CD4-positive, alpha-beta T cell (primary cell): ENCODE data around the gene OMA1. TPM values are rescaled to one million over a fixed set of nuclear protein-coding genes. Genes with fewer than 3 reads are reported as not detected.
"Not testable (repeated sequence)": the region's sequence is repeated elsewhere in the genome, so short reads cannot be mapped to it uniquely, and the experiment has no call there.

Source experiments
- ATAC-seq: fragments of 200-7000 bp; cut with Tn5 transposase; one replicate; pipeline ENCODE4 v1.10.0; 2022; ENCODE audit warnings: mild to moderate bottlenecking; ENCODE audit not compliant: poor library complexity
- CTCF ChIA-PET: fragments of 350-600 bp; sonication (Branson Sonifier 250); formaldehyde crosslinking; loops from one replicate; lab custom pipeline; 2021; ENCODE audit warnings: antibody characterized with exemption, inconsistent platforms; lab: Charles Lee
- POLR2A ChIA-PET: fragments of 350-600 bp; sonication (Branson Sonifier 250); formaldehyde crosslinking; loops from one replicate; lab custom pipeline; 2021; ENCODE audit warnings: antibody characterized with exemption, inconsistent platforms; lab: Charles Lee
- DNase-seq, 14 experiments: peaks; one replicate each; pipeline ENCODE4 v3.0.0-alpha.2; 2013 to 2020; ENCODE audit warnings: mixed read lengths in 2 of 14
- H3K27ac ChIP-seq, 2 donors: one replicate each; pipeline versions ENCODE4 v1.5.1 to v1.7.0; 2013; ENCODE audit warnings: low read length in 2 of 2, low read depth in 1 of 2, mild to moderate bottlenecking in 1 of 2
- H3K27me3 ChIP-seq, 2 experiments: 1 replicate in 1 of 2; 2 replicates in 1 of 2; pipeline versions ENCODE4 v1.6.1 to v1.7.0; 2013; ENCODE audit warnings: low read length in 2 of 2, control low read depth in 1 of 2, mild to moderate bottlenecking in 1 of 2, moderate library complexity in 1 of 2; ENCODE audit not compliant: insufficient read depth in 2 of 2, control insufficient read depth in 1 of 2
- H3K36me3 ChIP-seq: one replicate; pipeline ENCODE4 v1.6.1; 2013; ENCODE audit warnings: low read length, control low read depth; ENCODE audit not compliant: insufficient read depth
- H3K4me1 ChIP-seq: one replicate; pipeline ENCODE4 v1.6.1; 2013; ENCODE audit warnings: low read length, control low read depth; ENCODE audit not compliant: insufficient read depth
- H3K4me3 ChIP-seq: one replicate; pipeline ENCODE4 v1.5.1; 2013; ENCODE audit warnings: mild to moderate bottlenecking, low read length, moderate library complexity
- H3K9me3 ChIP-seq, 2 experiments: 1 replicate in 1 of 2; 2 replicates in 1 of 2; pipeline versions ENCODE4 v1.6.1 to v1.7.0; 2013; ENCODE audit warnings: low read length in 2 of 2, mild to moderate bottlenecking in 2 of 2, control low read depth in 1 of 2, moderate library complexity in 1 of 2; ENCODE audit not compliant: control insufficient read depth in 1 of 2, insufficient read depth in 1 of 2
- H3K27ac Mint-ChIP-seq: one replicate; pipeline ENCODE4 v1.8.0; 2020; ENCODE audit warnings: mixed read lengths
- H3K27me3 Mint-ChIP-seq: one replicate; pipeline ENCODE4 v1.8.0; 2021; ENCODE audit warnings: mixed read lengths
- H3K36me3 Mint-ChIP-seq: one replicate; pipeline ENCODE4 v1.8.0; 2021; ENCODE audit warnings: low read depth, mixed read lengths
- H3K4me1 Mint-ChIP-seq: one replicate; pipeline ENCODE4 v1.8.0; 2021; ENCODE audit warnings: low read depth, mixed read lengths
- H3K4me3 Mint-ChIP-seq: one replicate; pipeline ENCODE4 v1.8.0; 2020; ENCODE audit warnings: mild to moderate bottlenecking, mixed read lengths
- H3K9me3 Mint-ChIP-seq: one replicate; pipeline ENCODE4 v1.8.0; 2020; ENCODE audit warnings: mixed read lengths
- intact Hi-C, 2 experiments: fragments of 100-400 bp; cut with DNase I in 1 of 2; cut with micrococcal nuclease in 1 of 2; formaldehyde crosslinking; loops; one replicate each; pipeline versions ENCODE4 v1.15.1 to v1.9.0; 2023 to 2025; cut with DNase I, micrococcal nuclease
- total RNA-seq, 174 experiments: library from RNA in 2 of 174; stranded (reverse) in 2 of 174; gene quantifications; one replicate each; pipeline ENCODE4 v1.2.3 and lab custom pipeline; 2021 to 2026
- TF ChIP-seq, protein P1 (sequence below): fragments of 200-600 bp; IDR thresholded peaks from one replicate; pipeline ENCODE4 v1.8.0; 2022; ENCODE audit warnings: antibody characterized with exemption, mild to moderate bottlenecking

OMA1 gene
- total RNA-seq, 2 experiments from 2014 or later: 23.7 to 27.7 TPM

DNA sequence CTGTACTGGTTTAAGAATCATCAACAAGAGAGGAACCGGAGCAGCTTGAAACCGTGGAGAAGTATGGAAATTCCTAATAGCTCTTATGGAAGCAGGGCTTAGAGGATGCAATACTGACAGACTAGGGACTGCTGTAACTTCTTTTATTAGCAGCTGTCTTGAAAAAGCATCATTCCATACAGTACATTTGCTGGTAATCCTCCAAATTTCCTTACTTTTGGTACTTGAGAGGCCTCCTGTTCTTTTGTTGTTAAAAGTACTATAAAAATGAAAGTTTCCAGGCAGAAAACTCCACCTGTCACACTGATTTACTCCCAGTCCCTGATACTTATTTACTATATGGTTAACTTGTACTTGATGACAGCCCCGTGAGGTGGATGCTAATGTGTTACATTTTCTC is 7.7 kb downstream of the OMA1 start:
- DNase-seq (no peak), ATAC-seq (no peak)
- Histone ChIP-seq H3K4me1 (no peaks in the 10 kb centered on the region), H3K27ac (no peak overlapping the region), H3K27me3 (no peaks in the 10 kb centered on the region), H3K9me3 (no peaks in the 10 kb centered on the region), H3K36me3 (peaks cover 13% of the 10 kb centered on the region), H3K4me3 (no peak overlapping the region)
- Mint-ChIP-seq H3K27ac (no peak overlapping the region), H3K36me3 (peaks cover 16% of the 10 kb centered on the region), H3K27me3 (no peaks in the 10 kb centered on the region), H3K4me3 (no peak overlapping the region), H3K9me3 (no peaks in the 10 kb centered on the region), H3K4me1 (peaks cover 6% of the 10 kb centered on the region)
- TF ChIP-seq, protein P1, sequence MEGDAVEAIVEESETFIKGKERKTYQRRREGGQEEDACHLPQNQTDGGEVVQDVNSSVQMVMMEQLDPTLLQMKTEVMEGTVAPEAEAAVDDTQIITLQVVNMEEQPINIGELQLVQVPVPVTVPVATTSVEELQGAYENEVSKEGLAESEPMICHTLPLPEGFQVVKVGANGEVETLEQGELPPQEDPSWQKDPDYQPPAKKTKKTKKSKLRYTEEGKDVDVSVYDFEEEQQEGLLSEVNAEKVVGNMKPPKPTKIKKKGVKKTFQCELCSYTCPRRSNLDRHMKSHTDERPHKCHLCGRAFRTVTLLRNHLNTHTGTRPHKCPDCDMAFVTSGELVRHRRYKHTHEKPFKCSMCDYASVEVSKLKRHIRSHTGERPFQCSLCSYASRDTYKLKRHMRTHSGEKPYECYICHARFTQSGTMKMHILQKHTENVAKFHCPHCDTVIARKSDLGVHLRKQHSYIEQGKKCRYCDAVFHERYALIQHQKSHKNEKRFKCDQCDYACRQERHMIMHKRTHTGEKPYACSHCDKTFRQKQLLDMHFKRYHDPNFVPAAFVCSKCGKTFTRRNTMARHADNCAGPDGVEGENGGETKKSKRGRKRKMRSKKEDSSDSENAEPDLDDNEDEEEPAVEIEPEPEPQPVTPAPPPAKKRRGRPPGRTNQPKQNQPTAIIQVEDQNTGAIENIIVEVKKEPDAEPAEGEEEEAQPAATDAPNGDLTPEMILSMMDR: no peak
- ChIA-PET POLR2A (interaction anchor here (0.7 to 1.4 kb wide), 2 partner anchors 8 to 23 kb away, joined by 3 to 4 read pairs; no protein-coding TSS in a partner anchor), CTCF (interaction anchor here (1.2 to 1.6 kb wide), 2 partner anchors 8 to 113 kb away, joined by 3 to 6 read pairs; partner anchors contain the start of gene OMA1)
- intact Hi-C loops: no loop called here

DNA sequence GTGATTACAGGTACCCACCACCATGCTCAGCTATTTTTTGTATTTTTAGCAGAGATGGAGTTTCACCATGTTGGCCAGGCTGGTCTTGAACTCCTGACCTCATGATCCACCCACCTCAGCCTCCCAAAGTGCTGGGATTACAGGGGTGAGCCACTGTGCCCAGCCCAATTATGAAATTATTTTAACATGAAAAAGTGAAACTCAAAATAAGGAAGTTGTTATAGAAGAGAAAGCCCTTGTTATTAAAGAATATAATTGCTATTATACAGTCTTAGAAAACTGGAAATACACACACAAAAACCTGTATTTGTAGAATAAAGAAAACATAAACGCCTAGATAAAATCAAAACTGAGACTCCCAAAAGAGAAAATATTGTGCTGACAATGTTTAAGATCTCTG is 14.7 kb downstream of the OMA1 start:
- CTCF ChIA-PET, H3K4me1 ChIP-seq, H3K27me3 ChIP-seq, H3K9me3 Mint-ChIP-seq, intact Hi-C loops, H3K4me1 Mint-ChIP-seq, H3K4me3 Mint-ChIP-seq, POLR2A ChIA-PET, DNase-seq, H3K4me3 ChIP-seq, H3K27ac ChIP-seq, H3K27me3 Mint-ChIP-seq, H3K27ac Mint-ChIP-seq, H3K9me3 ChIP-seq, ATAC-seq: not testable (repeated sequence)
- H3K36me3 ChIP-seq: peaks cover 10% of the 10 kb centered on the region
- H3K36me3 Mint-ChIP-seq: peaks cover 43% of the 10 kb centered on the region

DNA sequence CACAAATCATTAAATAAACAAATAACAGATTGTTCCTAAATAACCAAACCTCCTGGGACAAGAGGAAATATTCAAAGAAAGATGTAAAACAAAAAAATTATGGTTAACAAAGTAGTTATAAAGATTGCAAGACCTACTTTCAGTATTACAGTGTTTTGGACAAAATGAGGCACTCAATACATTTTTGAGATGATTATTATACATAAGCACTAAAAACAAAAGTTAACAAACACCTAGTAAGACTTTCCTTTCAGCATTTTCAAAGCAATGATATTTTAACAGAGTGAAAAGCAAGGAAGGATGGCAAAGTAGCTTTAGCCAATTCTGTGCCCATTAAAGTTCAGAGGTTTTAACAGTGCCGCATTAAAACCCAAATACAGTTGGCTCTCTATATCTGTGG is 17.2 kb downstream of the OMA1 start:
- no peak overlapping the region for H3K27ac Mint-ChIP-seq
- H3K4me1 Mint-ChIP-seq: peaks cover 12% of the 10 kb centered on the region
- no peak overlapping the region for H3K27ac ChIP-seq
- ChIA-PET POLR2A (no interaction called here), CTCF (no interaction called here)
- H3K4me3 Mint-ChIP-seq: no peak overlapping the region
- intact Hi-C loops: no loop called here
- H3K4me3 ChIP-seq: no peak overlapping the region
- H3K9me3 ChIP-seq: no peaks in the 10 kb centered on the region
- H3K9me3 Mint-ChIP-seq: no peaks in the 10 kb centered on the region
- DNase-seq (no peak), ATAC-seq (no peak)
- H3K36me3 Mint-ChIP-seq: peaks cover 60% of the 10 kb centered on the region
- TF ChIP-seq, protein P1: no peak
- H3K27me3 ChIP-seq: no peaks in the 10 kb centered on the region
- peaks cover 20% of the 10 kb centered on the region for H3K36me3 ChIP-seq
- H3K27me3 Mint-ChIP-seq: no peaks in the 10 kb centered on the region
- no peaks in the 10 kb centered on the region for H3K4me1 ChIP-seq

DNA sequence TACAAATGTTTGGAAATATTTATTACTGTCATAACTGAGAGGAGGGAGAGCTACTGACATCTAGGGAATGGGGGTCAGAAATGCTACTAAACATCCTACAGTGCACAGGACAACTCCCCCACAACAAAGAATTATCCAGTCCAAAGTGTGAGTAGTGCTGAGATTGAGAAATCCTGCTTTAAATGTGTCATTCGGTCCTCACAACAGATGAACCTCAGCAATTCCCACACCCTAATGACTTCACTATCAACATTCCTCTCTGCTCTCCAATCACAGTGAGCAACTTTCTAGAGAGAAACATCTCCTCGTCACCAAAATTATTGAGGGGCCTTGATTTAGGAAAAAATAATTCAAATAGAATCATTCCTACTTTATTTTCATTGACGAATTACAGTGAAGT is 18.0 kb downstream of the OMA1 start:
- Histone ChIP-seq H3K4me3 (no peak overlapping the region), H3K27me3 (no peaks in the 10 kb centered on the region), H3K9me3 (no peaks in the 10 kb centered on the region), H3K36me3 (peaks cover 22% of the 10 kb centered on the region), H3K4me1 (no peaks in the 10 kb centered on the region), H3K27ac (no peak overlapping the region)
- TF ChIP-seq, protein P1: no peak
- H3K4me3 Mint-ChIP-seq: no peak overlapping the region
- intact Hi-C loops: no loop called here
- DNase-seq: no peak
- no peaks in the 10 kb centered on the region for H3K9me3 Mint-ChIP-seq
- no peak for ATAC-seq
- H3K36me3 Mint-ChIP-seq: peaks cover 68% of the 10 kb centered on the region
- CTCF ChIA-PET: no interaction called here
- no peak overlapping the region for H3K27ac Mint-ChIP-seq
- POLR2A ChIA-PET: interaction anchor here (1.3 kb wide), 1 partner anchor 17 kb away, joined by 11 read pairs; the partner anchor contains the start of gene OMA1
- peaks cover 12% of the 10 kb centered on the region for H3K4me1 Mint-ChIP-seq
- H3K27me3 Mint-ChIP-seq: no peaks in the 10 kb centered on the region
